Stomach (tissue), 4 donors: ENCODE data around the gene LIPG.

Experiments used
- EP300 ChIP-seq: sonication (generic); formaldehyde crosslinking; IDR thresholded peaks from one replicate; pipeline ENCODE4 v1.6.1; 2017; ENCODE audit warnings: antibody characterized with exemption
- TF ChIP-seq, protein P1 (sequence below), 7 experiments: fragments of 450-650 bp in 4 of 7; fragments of 200-600 bp in 3 of 7; sonication (generic) in 3 of 7; IDR thresholded peaks; one replicate each; pipeline ENCODE4 v1.5.1; 2016 to 2019; ENCODE audit warnings: antibody characterized with exemption in 7 of 7, control low read depth in 2 of 7, mild to moderate bottlenecking in 1 of 7

- TF ChIP-seq EP300: no peak
- TF ChIP-seq, protein P1, sequence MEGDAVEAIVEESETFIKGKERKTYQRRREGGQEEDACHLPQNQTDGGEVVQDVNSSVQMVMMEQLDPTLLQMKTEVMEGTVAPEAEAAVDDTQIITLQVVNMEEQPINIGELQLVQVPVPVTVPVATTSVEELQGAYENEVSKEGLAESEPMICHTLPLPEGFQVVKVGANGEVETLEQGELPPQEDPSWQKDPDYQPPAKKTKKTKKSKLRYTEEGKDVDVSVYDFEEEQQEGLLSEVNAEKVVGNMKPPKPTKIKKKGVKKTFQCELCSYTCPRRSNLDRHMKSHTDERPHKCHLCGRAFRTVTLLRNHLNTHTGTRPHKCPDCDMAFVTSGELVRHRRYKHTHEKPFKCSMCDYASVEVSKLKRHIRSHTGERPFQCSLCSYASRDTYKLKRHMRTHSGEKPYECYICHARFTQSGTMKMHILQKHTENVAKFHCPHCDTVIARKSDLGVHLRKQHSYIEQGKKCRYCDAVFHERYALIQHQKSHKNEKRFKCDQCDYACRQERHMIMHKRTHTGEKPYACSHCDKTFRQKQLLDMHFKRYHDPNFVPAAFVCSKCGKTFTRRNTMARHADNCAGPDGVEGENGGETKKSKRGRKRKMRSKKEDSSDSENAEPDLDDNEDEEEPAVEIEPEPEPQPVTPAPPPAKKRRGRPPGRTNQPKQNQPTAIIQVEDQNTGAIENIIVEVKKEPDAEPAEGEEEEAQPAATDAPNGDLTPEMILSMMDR (IDR thresholded peaks at IDR 0.05): no peak
Measured at GRCh38 chr18:49544362-49544761, 17.5 kb upstream of the LIPG start.
